GM23338 (cell line): ENCODE data around the gene SPIRE1. TPM values are rescaled to one million over a fixed set of nuclear protein-coding genes. Genes with fewer than 3 reads are reported as not detected.

ENCODE experiments used
- ATAC-seq: fragments of 200-7000 bp; cut with Tn5 transposase; 3 replicates; pipeline ENCODE4 v1.9.1; 2020
- DNase-seq: peaks from one replicate; pipeline ENCODE4 v3.0.0-alpha.2; 2015; ENCODE audit warnings: low spot score
- H2AFZ ChIP-seq: fragments of 200-600 bp; sonication (generic); 2 replicates; pipeline ENCODE4 v1.8.0; 2016; ENCODE audit warnings: antibody characterized with exemption, mild to moderate bottlenecking, moderate library complexity
- H3F3A ChIP-seq: fragments of 200-600 bp; sonication (generic); replicated peaks from 2 replicates; pipeline ENCODE4 v1.8.0; 2017; ENCODE audit warnings: antibody characterized with exemption, mixed run types, low read depth
- H3K27ac ChIP-seq: fragments of 200-600 bp; sonication (generic); 2 replicates; pipeline ENCODE4 v1.6.1; 2016; ENCODE audit warnings: low read depth
- H3K27me3 ChIP-seq: fragments of 200-600 bp; sonication (generic); 2 replicates; pipeline ENCODE4 v1.8.0; 2016; ENCODE audit warnings: mild to moderate bottlenecking, mixed run types, moderate library complexity; ENCODE audit not compliant: insufficient read depth
- H3K36me3 ChIP-seq: fragments of 200-600 bp; sonication (generic); 2 replicates; pipeline ENCODE4 v1.8.0; 2016; ENCODE audit warnings: mild to moderate bottlenecking; ENCODE audit not compliant: insufficient read depth
- H3K4me1 ChIP-seq: fragments of 200-600 bp; sonication (generic); 2 replicates; pipeline ENCODE4 v1.8.0; 2016; ENCODE audit warnings: mild to moderate bottlenecking, moderate library complexity; ENCODE audit not compliant: insufficient read depth
- H3K4me2 ChIP-seq: fragments of 200-600 bp; sonication (generic); 2 replicates; pipeline ENCODE4 v1.7.1; 2017; ENCODE audit warnings: mixed run types
- H3K4me3 ChIP-seq: fragments of 200-600 bp; sonication (generic); 2 replicates; pipeline ENCODE4 v1.6.1; 2016; ENCODE audit warnings: mixed run types
- H3K79me2 ChIP-seq: fragments of 200-600 bp; sonication (generic); replicated peaks from 2 replicates; pipeline ENCODE4 v1.8.0; 2017; ENCODE audit warnings: mild to moderate bottlenecking; ENCODE audit not compliant: insufficient read depth
- H3K9me2 ChIP-seq: fragments of 200-600 bp; sonication (generic); 2 replicates; pipeline ENCODE4 v1.8.0; 2017; ENCODE audit not compliant: insufficient read depth
- H4K20me1 ChIP-seq: fragments of 200-600 bp; sonication (generic); replicated peaks from 2 replicates; pipeline ENCODE4 v1.8.0; 2017; ENCODE audit warnings: mild to moderate bottlenecking; ENCODE audit not compliant: insufficient read depth
- H3K27ac Mint-ChIP-seq: 2 replicates; pipeline ENCODE4 v1.8.0; 2020; ENCODE audit warnings: inconsistent platforms, mild to moderate bottlenecking, moderate library complexity, mixed read lengths
- H3K27me3 Mint-ChIP-seq: 3 replicates; pipeline ENCODE4 v1.8.0; 2022; ENCODE audit warnings: low read depth, mild to moderate bottlenecking, moderate library complexity, mixed read lengths, inconsistent platforms; ENCODE audit not compliant: insufficient read depth, poor library complexity
- H3K36me3 Mint-ChIP-seq: 3 replicates; pipeline ENCODE4 v1.8.0; 2021; ENCODE audit warnings: low read depth, mild to moderate bottlenecking, inconsistent platforms, moderate library complexity, mixed read lengths
- H3K4me1 Mint-ChIP-seq: 3 replicates; pipeline ENCODE4 v1.8.0; 2020; ENCODE audit warnings: mild to moderate bottlenecking, inconsistent platforms, mixed read lengths
- H3K4me3 Mint-ChIP-seq: 3 replicates; pipeline ENCODE4 v1.8.0; 2021; ENCODE audit warnings: moderate library complexity, mild to moderate bottlenecking, inconsistent platforms, mixed read lengths
- H3K9me3 Mint-ChIP-seq: 3 replicates; pipeline ENCODE4 v1.8.0; 2020; ENCODE audit warnings: moderate library complexity, mild to moderate bottlenecking, inconsistent platforms, mixed read lengths
- CREB1 ChIP-seq: fragments of 250-450 bp; sonication (Bioruptor Pico); IDR thresholded peaks from 2 replicates; pipeline ENCODE4 v1.5.0; 2020; ENCODE audit warnings: low read depth, mild to moderate bottlenecking, moderate library complexity
- CTCF ChIP-seq, 2 experiments: fragments of 200-600 bp in 1 of 2; sonication (generic) in 1 of 2; conservative IDR thresholded peaks; 2 replicates each; pipeline versions ENCODE4 v1.5.1 to v1.6.1; 2016 to 2017; ENCODE audit warnings: antibody characterized with exemption in 2 of 2, low read depth in 2 of 2, mild to moderate bottlenecking in 2 of 2, moderate library complexity in 1 of 2
- EZH2 ChIP-seq: fragments of 200-600 bp; sonication (generic); IDR thresholded peaks from one replicate; pipeline ENCODE4 v1.8.0; 2017; ENCODE audit warnings: antibody characterized with exemption, mild to moderate bottlenecking, low read depth; ENCODE audit not compliant: unreplicated experiment
- EZH2phosphoT487 ChIP-seq: fragments of 200-600 bp; sonication (generic); IDR thresholded peaks from one replicate; pipeline ENCODE4 v1.8.1; 2018; ENCODE audit warnings: antibody characterized with exemption; ENCODE audit not compliant: unreplicated experiment
- JUNB ChIP-seq: IDR thresholded peaks from one replicate; pipeline ENCODE4 v1.6.1; 2016; ENCODE audit warnings: antibody characterized with exemption; ENCODE audit not compliant: unreplicated experiment
- NANOG ChIP-seq: IDR thresholded peaks from 2 replicates; pipeline ENCODE4 v1.6.1; 2016; ENCODE audit warnings: antibody characterized with exemption, borderline replicate concordance
- POLR2AphosphoS5 ChIP-seq: IDR thresholded peaks from 2 replicates; pipeline ENCODE4 v1.6.1; 2016; ENCODE audit warnings: antibody characterized with exemption, low read depth
- REST ChIP-seq: IDR thresholded peaks from one replicate; pipeline ENCODE4 v1.6.1; 2018; ENCODE audit warnings: antibody characterized with exemption; ENCODE audit not compliant: unreplicated experiment
- STAT1 ChIP-seq: IDR thresholded peaks from one replicate; pipeline ENCODE4 v1.6.1; 2016; ENCODE audit warnings: antibody characterized with exemption; ENCODE audit not compliant: unreplicated experiment
- ZNF114 ChIP-seq: fragments of 250-450 bp; sonication (Bioruptor Pico); IDR thresholded peaks from 2 replicates; pipeline ENCODE4 v1.5.0; 2020; ENCODE audit warnings: mild to moderate bottlenecking, moderate library complexity
- ZNF331 ChIP-seq: fragments of 250-450 bp; sonication (Bioruptor Pico); IDR thresholded peaks from 2 replicates; pipeline ENCODE4 v1.5.0; 2020; ENCODE audit warnings: low read depth, mild to moderate bottlenecking, moderate library complexity
- ZNF462 ChIP-seq: fragments of 250-450 bp; sonication (Bioruptor Pico); IDR thresholded peaks from 2 replicates; pipeline ENCODE4 v1.5.0; 2020; ENCODE audit warnings: mild to moderate bottlenecking, moderate library complexity
- polyA plus RNA-seq: library from polyadenylated mRNA; unstranded; fragments of >200 nt; fragmentation: Nextera tagmentation; extraction: Ambion mirVana; gene quantifications from 2 replicates; pipeline ENCODE4 v1.2.1, GENCODE V29; 2016
- total RNA-seq: library from RNA; depleted of rRNA; stranded (reverse); fragments of >200 nt; shearing (Covaris generic); gene quantifications from 2 replicates; pipeline ENCODE4 v1.2.3, GENCODE V29; 2014
- TF ChIP-seq, protein P1 (sequence below): IDR thresholded peaks from 2 replicates; pipeline ENCODE4 v1.6.1; 2016; ENCODE audit warnings: antibody characterized with exemption

The SPIRE1 gene
- total and polyA plus RNA-seq, 2 experiments from 2014 or later = 2.9 to 15.5 TPM

DNA sequence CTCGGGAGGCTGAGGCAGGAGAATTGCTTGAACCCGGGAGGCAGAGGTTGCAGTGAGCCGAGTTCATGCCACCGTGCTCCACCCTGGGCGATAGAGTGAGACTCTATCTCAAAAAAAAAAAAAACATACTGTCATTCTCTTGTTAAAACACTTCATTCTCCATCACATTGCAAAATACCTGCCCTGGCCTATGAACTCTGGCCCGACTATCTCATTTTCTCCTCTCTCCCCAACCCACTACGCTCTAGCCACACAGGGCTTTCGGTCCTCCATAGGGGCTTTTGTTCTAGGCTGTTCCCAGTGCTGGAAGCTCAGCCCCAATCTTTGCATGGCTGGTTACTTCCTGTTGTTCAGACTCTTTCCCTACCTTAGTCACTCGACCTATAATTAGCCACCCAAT lies 34.3 kb upstream of the SPIRE1 start:
- H2AFZ ChIP-seq = no peak overlapping the region
- no peaks in the 10 kb centered on the region for H3K27me3 ChIP-seq
- H3K4me3 Mint-ChIP-seq = no peak overlapping the region
- no peak overlapping the region; the same call in 1 of the 2 replicates for H3K27ac Mint-ChIP-seq
- no peak overlapping the region for H3K27ac ChIP-seq
- 0 out of 2 replicates have a peak, but pooled peaks cover 5% of the 10 kb centered on the region for H4K20me1 ChIP-seq
- no peaks in the 10 kb centered on the region for H3K79me2 ChIP-seq
- H3K4me1 Mint-ChIP-seq = no peaks in the 10 kb centered on the region
- no peaks in the 10 kb centered on the region for H3K9me2 ChIP-seq
- peaks cover 15% of the 10 kb centered on the region; the same call in 1 of the 2 replicates for H3K36me3 ChIP-seq
- H3K36me3 Mint-ChIP-seq = peaks cover 25% of the 10 kb centered on the region; the same call in 2 of the 3 replicates
- no peaks in the 10 kb centered on the region; the same call in 2 of the 3 replicates for H3K9me3 Mint-ChIP-seq
- ATAC-seq = no peak
- no peak for DNase-seq
- H3F3A ChIP-seq = no peaks in the 10 kb centered on the region
- no peaks in the 10 kb centered on the region for H3K27me3 Mint-ChIP-seq
- TF ChIP-seq STAT1 = no peak
- TF ChIP-seq REST = no peak
- TF ChIP-seq CREB1 (CRISPR knock-in tag) = no peak
- no peak for TF ChIP-seq NANOG
- no peak for TF ChIP-seq CTCF (conservative IDR thresholded peaks at IDR 0.05; ENCODE audit: low read depth in 2 of 2)
- TF ChIP-seq, protein P1, sequence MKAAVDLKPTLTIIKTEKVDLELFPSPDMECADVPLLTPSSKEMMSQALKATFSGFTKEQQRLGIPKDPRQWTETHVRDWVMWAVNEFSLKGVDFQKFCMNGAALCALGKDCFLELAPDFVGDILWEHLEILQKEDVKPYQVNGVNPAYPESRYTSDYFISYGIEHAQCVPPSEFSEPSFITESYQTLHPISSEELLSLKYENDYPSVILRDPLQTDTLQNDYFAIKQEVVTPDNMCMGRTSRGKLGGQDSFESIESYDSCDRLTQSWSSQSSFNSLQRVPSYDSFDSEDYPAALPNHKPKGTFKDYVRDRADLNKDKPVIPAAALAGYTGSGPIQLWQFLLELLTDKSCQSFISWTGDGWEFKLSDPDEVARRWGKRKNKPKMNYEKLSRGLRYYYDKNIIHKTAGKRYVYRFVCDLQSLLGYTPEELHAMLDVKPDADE = no peak
- TF ChIP-seq ZNF331 (CRISPR knock-in tag) = no peak
- TF ChIP-seq ZNF114 (CRISPR knock-in tag) = no peak
- no peak for TF ChIP-seq JUNB
- TF ChIP-seq EZH2phosphoT487 = no peak
- TF ChIP-seq ZNF462 (CRISPR knock-in tag) = no peak
- no peak for TF ChIP-seq EZH2
- TF ChIP-seq POLR2AphosphoS5 = no peak
- H3K4me3 ChIP-seq = no peak overlapping the region
- no peak overlapping the region for H3K4me2 ChIP-seq
- H3K4me1 ChIP-seq = no peaks in the 10 kb centered on the region
